Neuronal stem cell (in vitro differentiated cells): Measurements from ENCODE around the gene TJAP1.

Source experiments
- DNase-seq: peaks from one replicate; pipeline ENCODE4 v3.0.0-alpha.2; 2013; ENCODE audit warnings: low spot score
- H2AFZ ChIP-seq: one replicate; pipeline ENCODE4 v1.6.1; 2013; ENCODE audit warnings: mild to moderate bottlenecking, low read length, inconsistent platforms
- H2AK5ac ChIP-seq: 2 replicates; pipeline ENCODE4 v1.6.1; 2013; ENCODE audit warnings: low read depth, mild to moderate bottlenecking, inconsistent platforms, low read length, moderate library complexity, mixed read lengths
- H2BK120ac ChIP-seq: 2 replicates; pipeline ENCODE4 v1.6.1; 2013; ENCODE audit warnings: low read depth, mild to moderate bottlenecking, inconsistent platforms, low read length, moderate library complexity, mixed read lengths
- H2BK12ac ChIP-seq: one replicate; pipeline ENCODE4 v1.6.1; 2013; ENCODE audit warnings: low read length, inconsistent platforms
- H2BK15ac ChIP-seq: 2 replicates; pipeline ENCODE4 v1.6.1; 2013; ENCODE audit warnings: mild to moderate bottlenecking, low read length, inconsistent platforms, mixed read lengths
- H2BK5ac ChIP-seq: one replicate; pipeline ENCODE4 v1.6.1; 2013; ENCODE audit warnings: inconsistent platforms, mild to moderate bottlenecking, low read length, moderate library complexity
- H3K14ac ChIP-seq: one replicate; pipeline ENCODE4 v1.6.1; 2013; ENCODE audit warnings: low read length, inconsistent platforms
- H3K18ac ChIP-seq: 2 replicates; pipeline ENCODE4 v1.6.1; 2013; ENCODE audit warnings: low read length, inconsistent platforms
- H3K23ac ChIP-seq: 2 replicates; pipeline ENCODE4 v1.6.1; 2013; ENCODE audit warnings: low read depth, mild to moderate bottlenecking, mixed read lengths, low read length, inconsistent platforms; ENCODE audit not compliant: poor library complexity
- H3K27ac ChIP-seq: replicated peaks from 3 replicates; pipeline ENCODE4 v1.5.1; 2013; ENCODE audit warnings: low read length, inconsistent platforms
- H3K27me3 ChIP-seq, 3 experiments: 2 replicates each; pipeline ENCODE4 v1.6.1; 2013; ENCODE audit warnings: low read length in 3 of 3, mild to moderate bottlenecking in 2 of 3, inconsistent platforms in 1 of 3, low read depth in 1 of 3, mixed read lengths in 1 of 3, moderate library complexity in 1 of 3; ENCODE audit not compliant: control insufficient read depth in 3 of 3, insufficient read depth in 3 of 3
- H3K36me3 ChIP-seq, 2 donors: replicated peaks in 1 of 2; 2 replicates each; pipeline ENCODE4 v1.6.1; 2013; ENCODE audit warnings: low read length in 2 of 2; ENCODE audit not compliant: control insufficient read depth in 2 of 2, insufficient read depth in 2 of 2
- H3K4ac ChIP-seq: 2 replicates; pipeline ENCODE4 v1.6.1; 2013; ENCODE audit warnings: inconsistent platforms, mild to moderate bottlenecking, low read length, moderate library complexity
- H3K4me1 ChIP-seq, 2 donors: 1 replicate in 1 of 2; 2 replicates in 1 of 2; pipeline ENCODE4 v1.6.1; 2013; ENCODE audit warnings: low read length in 2 of 2, low read depth in 1 of 2; ENCODE audit not compliant: control insufficient read depth in 2 of 2, insufficient read depth in 1 of 2
- H3K4me2 ChIP-seq: one replicate; pipeline ENCODE4 v1.6.1; 2013; ENCODE audit warnings: mild to moderate bottlenecking, low read length, inconsistent platforms; ENCODE audit not compliant: insufficient read depth, poor library complexity, severe bottlenecking
- H3K4me3 ChIP-seq, 2 donors: 2 replicates each; pipeline ENCODE4 v1.5.1; 2013; ENCODE audit warnings: low read length in 2 of 2, mild to moderate bottlenecking in 2 of 2, inconsistent platforms in 1 of 2, moderate library complexity in 1 of 2
- H3K79me1 ChIP-seq: one replicate; pipeline ENCODE4 v1.6.1; 2013; ENCODE audit warnings: low read depth, mild to moderate bottlenecking, inconsistent platforms, low read length, moderate library complexity
- H3K9ac ChIP-seq: one replicate; pipeline ENCODE4 v1.6.1; 2013; ENCODE audit warnings: mild to moderate bottlenecking, low read depth, low read length, inconsistent platforms; ENCODE audit not compliant: poor library complexity
- H3K9me3 ChIP-seq, 2 donors: replicated peaks in 1 of 2; 2 replicates each; pipeline versions ENCODE3 to v1.6.1; 2013; ENCODE audit warnings: low read length in 2 of 2, mild to moderate bottlenecking in 2 of 2, inconsistent platforms in 1 of 2, low read depth in 1 of 2, mixed read lengths in 1 of 2, moderate library complexity in 1 of 2; ENCODE audit not compliant: control insufficient read depth in 2 of 2, insufficient read depth in 1 of 2
- H4K8ac ChIP-seq: one replicate; pipeline ENCODE4 v1.6.1; 2013; ENCODE audit warnings: low read depth, mild to moderate bottlenecking, inconsistent platforms, low read length, moderate library complexity
- H4K91ac ChIP-seq: one replicate; pipeline ENCODE4 v1.6.1; 2013; ENCODE audit warnings: low read length, low read depth, mild to moderate bottlenecking, inconsistent platforms; ENCODE audit not compliant: poor library complexity
- WGBS, 2 donors: extraction: QIAGEN DNeasy Blood & Tissue Kit; methylation state at CpG; one replicate each; pipeline ENCODE4 v1.1.7; 2013; ENCODE audit warnings: missing lambda C conversion rate in 2 of 2, mixed read lengths in 1 of 2; ENCODE audit not compliant: insufficient read length in 2 of 2, insufficient replicate concordance in 1 of 2; ENCODE audit errors: extremely low coverage in 2 of 2; 5-methylcytosine and 5-hydroxymethylcytosine counted together

TJAP1 gene

GRCh38 chr6:43509142-43509983 is 32.0 kb downstream of the TJAP1 start:
- peak overlapping the region; percentile 98 for H3K4me2 ChIP-seq
- peaks cover 37 to 58% of the 10 kb centered on the region in 2 donors for H3K36me3 ChIP-seq
- H4K91ac ChIP-seq, result no peak overlapping the region
- no peaks in the 10 kb centered on the region for H3K9me3 ChIP-seq
- H3K27ac ChIP-seq, result no peak overlapping the region
- H2AK5ac ChIP-seq, result peak overlapping the region; percentile 47
- no peaks in the 10 kb centered on the region for H3K79me1 ChIP-seq
- H3K23ac ChIP-seq, result peak overlapping the region; percentile 90
- no CpG with 5 or more reads among the region's 69 CpGs for WGBS, 2 donors
- peak overlapping the region; percentile 25 for H3K14ac ChIP-seq
- no peak for DNase-seq
- H2BK120ac ChIP-seq, result no peak overlapping the region
- H2BK5ac ChIP-seq, result peak overlapping the region; percentile 20
- H3K9ac ChIP-seq, result peak overlapping the region; percentile 92
- H2AFZ ChIP-seq, result peak overlapping the region; percentile 96
- no peak overlapping the region for H4K8ac ChIP-seq
- H3K18ac ChIP-seq, result peak overlapping the region; percentile 78
- no peak overlapping the region for H3K4ac ChIP-seq
- peak overlapping the region; percentile 46 for H2BK12ac ChIP-seq
- H2BK15ac ChIP-seq, result no peak overlapping the region
- peaks cover 8 to 12% of the 10 kb centered on the region in 2 donors for H3K4me1 ChIP-seq
- peak overlapping the region; percentile 48 to 81 for H3K4me3 ChIP-seq
- H3K27me3 ChIP-seq, result peaks cover 7 to 17% (median 9%) of the 10 kb centered on the region in 3 experiments

- Histone ChIP-seq H3K27me3 (peaks cover 7 to 17% (median 9%) of the 10 kb centered on the region in 3 experiments), H2BK5ac (peak within 1 kb of the TSS; percentile 20), H3K23ac (peak within 1 kb of the TSS; percentile 90), H3K27ac (no peak within 1 kb of the TSS), H3K4me1 (peaks cover 8 to 12% of the 10 kb centered on the region in 2 donors), H3K79me1 (peaks cover 1% of the 10 kb centered on the region), H4K91ac (no peak within 1 kb of the TSS), H3K4me2 (peak within 1 kb of the TSS; percentile 98), H2AFZ (peak within 1 kb of the TSS; percentile 96), H3K4ac (no peak within 1 kb of the TSS), H2AK5ac (peak within 1 kb of the TSS; percentile 32), H3K14ac (peak within 1 kb of the TSS; percentile 83), H3K18ac (peak within 1 kb of the TSS; percentile 89), H2BK12ac (peak within 1 kb of the TSS; percentile 46), H2BK120ac (no peak within 1 kb of the TSS), H3K9me3 (no peaks in the 10 kb centered on the region), H3K36me3 (peaks cover 37 to 58% of the 10 kb centered on the region in 2 donors), H3K4me3 (peak within 1 kb of the TSS; percentile 48 to 81), H3K9ac (peak within 1 kb of the TSS; percentile 99), H2BK15ac (no peak within 1 kb of the TSS), H4K8ac (no peak within 1 kb of the TSS)
- peak; percentile 83 for DNase-seq
- no CpG with 5 or more reads among the region's 96 CpGs for WGBS, 2 donors
Observed at GRCh38 chr6:43509984-43510826, 32.8 kb downstream of the TJAP1 start, which contains the start of gene LRRC73. Gene LRRC73, minus strand, starts transcription at chr6:43510346. Its CDS starts 561 bp downstream, at chr6:43509785.

- H3K14ac ChIP-seq, result peak overlapping the region; percentile 83
- no peak overlapping the region for H3K27ac ChIP-seq
- no peak overlapping the region for H2AFZ ChIP-seq
- H2AK5ac ChIP-seq, result peak overlapping the region; percentile 32
- H3K9me3 ChIP-seq, result no peaks in the 10 kb centered on the region
- peaks cover 5% of the 10 kb centered on the region for H3K79me1 ChIP-seq
- peaks cover 7 to 17% (median 9%) of the 10 kb centered on the region in 3 experiments for H3K27me3 ChIP-seq
- no peak overlapping the region for H4K8ac ChIP-seq
- H3K36me3 ChIP-seq, result peaks cover 38 to 58% of the 10 kb centered on the region in 2 donors
- H3K4ac ChIP-seq, result no peak overlapping the region
- no peak overlapping the region for H2BK12ac ChIP-seq
- peak overlapping the region; percentile 99 for H3K9ac ChIP-seq
- no peak overlapping the region for H4K91ac ChIP-seq
- no peak overlapping the region for H2BK120ac ChIP-seq
- DNase-seq, result no peak
- H2BK5ac ChIP-seq, result no peak overlapping the region
- H3K18ac ChIP-seq, result peak overlapping the region; percentile 89
- no peak overlapping the region for H2BK15ac ChIP-seq
- peak overlapping the region in 1 of 2 donors; percentile 81 for H3K4me3 ChIP-seq
- H3K4me2 ChIP-seq, result no peak overlapping the region
- no CpG with 5 or more reads among the region's 10 CpGs for WGBS, 2 donors
- H3K4me1 ChIP-seq, result peaks cover 9 to 14% of the 10 kb centered on the region in 2 donors
- H3K23ac ChIP-seq, result peak overlapping the region; percentile 90
Observed at GRCh38 chr6:43510827-43511163, 33.4 kb downstream of the TJAP1 start.
